Measurements from ENCODE around the gene JMJD8. TPM values are rescaled to one million over a fixed set of nuclear protein-coding genes. Genes with fewer than 3 reads are reported as not detected.
A peak's percentile ranks its signal among the peaks of the same experiment; 100 is the strongest.

The JMJD8 gene
- polyA plus RNA-seq, 1 experiment = 91.8 TPM

- CTCF ChIA-PET = interaction anchor here (4.5 kb wide), 1 partner anchor 11 kb away, joined by 20 read pairs; the partner anchor contains the start of gene RHOT2
- TF ChIP-seq CTCF (IDR thresholded peaks at IDR 0.05; ENCODE audit: insufficient read depth, low read depth, low read length) = no peak
- POLR2A ChIA-PET = no interaction called here
These were observed 5.8 kb downstream of the JMJD8 start for GRCh38 chr16:678209-678857.

GRCh38 chr16:677316-678190 is 6.6 kb downstream of the JMJD8 start:
- Histone ChIP-seq H3K27me3 (ENCODE audit: control insufficient read depth, insufficient read depth, low read length) (no peaks in the 10 kb centered on the region), H3K4me3 (ENCODE audit: low read depth, low read length) (no peak overlapping the region), H3K36me3 (ENCODE audit: control insufficient read depth, insufficient read depth, low read length) (peaks cover 23% of the 10 kb centered on the region)
- ChIA-PET POLR2A (no interaction called here), CTCF (interaction anchor here (1.9 kb wide), 1 partner anchor 10 kb away, joined by 6 read pairs; the partner anchor contains the start of gene RHOT2)
- TF ChIP-seq CTCF (IDR thresholded peaks at IDR 0.05; ENCODE audit: insufficient read depth, low read depth, low read length) = no peak
- DNase-seq (ENCODE audit: low read depth) = no peak

More at GRCh38 chr16:678209-678857, 5.8 kb downstream of the JMJD8 start:
- DNase-seq (ENCODE audit: low read depth) = no peak
- no peak overlapping the region for H3K4me3 ChIP-seq (ENCODE audit: low read depth, low read length)
- H3K27me3 ChIP-seq (ENCODE audit: control insufficient read depth, insufficient read depth, low read length) = no peaks in the 10 kb centered on the region
- peaks cover 23% of the 10 kb centered on the region for H3K36me3 ChIP-seq (ENCODE audit: control insufficient read depth, insufficient read depth, low read length)

DNA sequence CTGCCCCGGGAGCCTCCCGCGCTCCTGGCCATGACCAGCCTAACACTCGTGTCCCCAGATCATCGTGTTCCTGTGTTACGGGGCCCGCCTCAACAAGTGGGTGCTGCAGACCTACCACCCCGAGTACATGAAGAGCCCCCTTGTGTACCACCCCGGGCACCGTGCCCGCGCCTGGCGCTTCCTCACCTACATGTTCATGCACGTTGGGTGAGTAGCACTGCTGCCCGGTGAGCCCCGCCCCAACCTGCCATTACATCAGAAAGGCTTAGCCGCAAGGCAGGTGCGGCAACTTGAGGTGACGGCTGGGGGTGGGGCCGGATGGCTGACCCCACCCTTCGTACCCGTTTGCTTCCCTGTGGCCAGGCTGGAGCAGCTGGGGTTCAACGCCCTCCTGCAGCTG is 7.2 kb downstream of the JMJD8 start:
- ChIA-PET POLR2A (no interaction called here), CTCF (interaction anchor here (1.9 kb wide), 1 partner anchor 9 kb away, joined by 6 read pairs; the partner anchor contains the start of gene RHOT2)
- no peak for TF ChIP-seq CTCF (IDR thresholded peaks at IDR 0.05; ENCODE audit: insufficient read depth, low read depth, low read length)
- no peaks in the 10 kb centered on the region for H3K27me3 ChIP-seq (ENCODE audit: control insufficient read depth, insufficient read depth, low read length)
- no peak overlapping the region for H3K4me3 ChIP-seq (ENCODE audit: low read depth, low read length)
- peaks cover 23% of the 10 kb centered on the region for H3K36me3 ChIP-seq (ENCODE audit: control insufficient read depth, insufficient read depth, low read length)
- no peak for DNase-seq (ENCODE audit: low read depth)

GRCh38 chr16:676565-676902 is 7.6 kb downstream of the JMJD8 start:
- Histone ChIP-seq H3K36me3 (ENCODE audit: control insufficient read depth, insufficient read depth, low read length) (peaks cover 22% of the 10 kb centered on the region), H3K27me3 (ENCODE audit: control insufficient read depth, insufficient read depth, low read length) (no peaks in the 10 kb centered on the region), H3K4me3 (ENCODE audit: low read depth, low read length) (no peak overlapping the region)
- TF ChIP-seq CTCF (IDR thresholded peaks at IDR 0.05; ENCODE audit: insufficient read depth, low read depth, low read length) = no peak
- ChIA-PET CTCF (interaction anchor here (1.9 kb wide), 1 partner anchor 9 kb away, joined by 6 read pairs; the partner anchor contains the start of gene RHOT2), POLR2A (no interaction called here)
- DNase-seq (ENCODE audit: low read depth) = no peak

GRCh38 chr16:675884-676564 is 8.1 kb downstream of the JMJD8 start:
- ChIA-PET CTCF (interaction anchor here (0.8 to 1.9 kb wide), 2 partner anchors 8 to 10 kb away, joined by 4 to 6 read pairs; partner anchors contain the start of gene RHOT2), POLR2A (no interaction called here)
- Histone ChIP-seq H3K36me3 (ENCODE audit: control insufficient read depth, insufficient read depth, low read length) (peaks cover 24% of the 10 kb centered on the region), H3K27me3 (ENCODE audit: control insufficient read depth, insufficient read depth, low read length) (no peaks in the 10 kb centered on the region), H3K4me3 (ENCODE audit: low read depth, low read length) (peak overlapping the region; percentile 40)
- no peak for TF ChIP-seq CTCF (IDR thresholded peaks at IDR 0.05; ENCODE audit: insufficient read depth, low read depth, low read length)
- no peak for DNase-seq (ENCODE audit: low read depth)

Data from BJ (cell line).